HepG2 (cell line): ENCODE data around the gene ADARB1. TPM values are rescaled to one million over a fixed set of nuclear protein-coding genes. Genes with fewer than 3 reads are reported as not detected.

Source experiments
- ATF4 ChIP-seq, 2 experiments: fragments of 450-650 bp in 1 of 2; sonication (generic) in 1 of 2; formaldehyde crosslinking; IDR thresholded peaks; 2 replicates each; pipeline versions ENCODE4 v1.5.0 to v1.8.0; 2020 to 2022; ENCODE audit warnings: mild to moderate bottlenecking in 1 of 2, missing genetic modification reagents in 1 of 2
- BCL6 ChIP-seq: IDR thresholded peaks from 2 replicates; pipeline ENCODE4 v1.6.1; 2016; ENCODE audit warnings: missing genetic modification reagents, missing compliant biosample characterization
- DNMT3B ChIP-seq: conservative IDR thresholded peaks from 2 replicates; pipeline ENCODE4 v1.6.1; 2016; ENCODE audit warnings: missing biosample characterization, control low read depth
- GTF3A ChIP-seq: sonication (generic); formaldehyde crosslinking; conservative IDR thresholded peaks from 2 replicates; pipeline ENCODE4 v1.4.0; 2020; ENCODE audit warnings: mild to moderate bottlenecking, missing genetic modification reagents
- JDP2 ChIP-seq: sonication (generic); formaldehyde crosslinking; IDR thresholded peaks from 2 replicates; pipeline ENCODE4 v1.8.1; 2022; ENCODE audit warnings: missing genetic modification reagents, borderline replicate concordance
- MAFF ChIP-seq: IDR thresholded peaks from 2 replicates; pipeline ENCODE4 v1.6.1; 2011; ENCODE audit warnings: low read depth, low read length, improper control_type of control experiment
- MIER2 ChIP-seq: IDR thresholded peaks from 2 replicates; pipeline ENCODE4 v1.6.1; 2016; ENCODE audit warnings: missing biosample characterization, missing genetic modification reagents
- POLR2AphosphoS5 ChIP-seq: IDR thresholded peaks from 2 replicates; pipeline ENCODE4 v1.6.1; 2012; ENCODE audit warnings: low read depth, low read length
- PRDM4 ChIP-seq: sonication (generic); formaldehyde crosslinking; IDR thresholded peaks from 2 replicates; pipeline ENCODE4 v1.9.0; 2021; ENCODE audit warnings: missing genetic modification reagents, borderline replicate concordance
- RAD51 ChIP-seq: fragments of 450-650 bp; IDR thresholded peaks from 2 replicates; pipeline ENCODE4 v1.6.1; 2016; ENCODE audit warnings: borderline replicate concordance
- THYN1 ChIP-seq: sonication (generic); formaldehyde crosslinking; IDR thresholded peaks from 2 replicates; pipeline ENCODE4 v1.8.1; 2023; ENCODE audit warnings: low read depth, mild to moderate bottlenecking, moderate library complexity, missing genetic modification reagents, borderline replicate concordance
- YEATS2 ChIP-seq: sonication (generic); formaldehyde crosslinking; IDR thresholded peaks from 2 replicates; pipeline ENCODE4 v1.4.0; 2020; ENCODE audit warnings: missing genetic modification reagents, borderline replicate concordance
- ZHX2 ChIP-seq, 2 experiments: sonication (generic) in 1 of 2; formaldehyde crosslinking in 1 of 2; IDR thresholded peaks; 2 replicates each; pipeline versions ENCODE4 v1.6.1 to v1.9.0; 2014 to 2022; ENCODE audit warnings: antibody characterized with exemption in 1 of 2, borderline replicate concordance in 1 of 2, inconsistent platforms in 1 of 2, low read depth in 1 of 2, missing genetic modification reagents in 1 of 2
- ZMYM4 ChIP-seq: sonication (generic); formaldehyde crosslinking; IDR thresholded peaks from 2 replicates; pipeline ENCODE4 v1.8.1; 2023; ENCODE audit warnings: mild to moderate bottlenecking, missing genetic modification reagents
- ZNF12 ChIP-seq: sonication (generic); formaldehyde crosslinking; IDR thresholded peaks from 2 replicates; pipeline ENCODE4 v1.5.0; 2020; ENCODE audit warnings: missing genetic modification reagents
- ZNF530 ChIP-seq: sonication (generic); formaldehyde crosslinking; IDR thresholded peaks from 2 replicates; pipeline ENCODE4 v1.5.0; 2020; ENCODE audit warnings: low read depth, mild to moderate bottlenecking, missing genetic modification reagents
- ZNF556 ChIP-seq: sonication (generic); formaldehyde crosslinking; IDR thresholded peaks from 2 replicates; pipeline ENCODE4 v1.4.0; 2020; ENCODE audit warnings: mild to moderate bottlenecking, missing genetic modification reagents, borderline replicate concordance
- ZNF7 ChIP-seq: IDR thresholded peaks from 2 replicates; pipeline ENCODE4 v1.6.1; 2016; ENCODE audit warnings: missing biosample characterization, missing genetic modification reagents
- ZNF740 ChIP-seq: sonication (generic); formaldehyde crosslinking; IDR thresholded peaks from 2 replicates; pipeline ENCODE4 v1.4.0; 2020; ENCODE audit warnings: missing genetic modification reagents
- ZNF781 ChIP-seq: sonication (generic); formaldehyde crosslinking; IDR thresholded peaks from 2 replicates; pipeline ENCODE4 v1.5.1; 2020; ENCODE audit warnings: borderline replicate concordance, mild to moderate bottlenecking, missing genetic modification reagents; ENCODE audit errors: not compliant biosample characterization
- polyA plus RNA-seq, 8 experiments: library from polyadenylated mRNA; depleted of rRNA in 3 of 8; stranded (reverse) in 7 of 8; unstranded in 1 of 8; fragments of >200 nt; fragmentation: Illumina TruSeq in 4 of 8; extraction: Trizol in 4 of 8; gene quantifications; 2 replicates each; pipeline versions ENCODE4 v1.2.1 to v1.2.3, GENCODE V29; 2011 to 2016; ENCODE audit warnings: low read depth in 4 of 8, missing spikeins in 1 of 8, mixed read lengths in 1 of 8; ENCODE audit not compliant: insufficient read depth in 1 of 8
- total RNA-seq, 5 experiments: library from RNA; depleted of rRNA; stranded (reverse); fragments of >200 nt; fragmentation: Illumina TruSeq; extraction: Trizol; gene quantifications; 2 replicates each; pipeline ENCODE4 v1.2.3, GENCODE V29; 2016; ENCODE audit warnings: low read depth in 1 of 5

Gene ADARB1
- total and polyA plus RNA-seq, 2 of the 13 experiments (the other 11 are each of a cell fraction or from before 2014, with no cell fraction given), result 6.6 to 10.0 TPM

- TF ChIP-seq ATF4 (CRISPR knock-in tag; IDR thresholded peaks at IDR 0.05) (0 out of 4 replicates have a peak, but pooled peaks of 1 of the 2 experiments have one; percentile 30), PRDM4 (CRISPR knock-in tag) (no peak), MIER2 (CRISPR knock-in tag) (0 out of 2 replicates have a peak, but pooled peaks have one; percentile 17), DNMT3B (CRISPR knock-in tag) (no peak), ZNF740 (CRISPR knock-in tag) (no peak), YEATS2 (CRISPR knock-in tag) (no peak), ZNF7 (no peak), ZNF781 (CRISPR knock-in tag) (no peak), ZNF530 (no peak), GTF3A (CRISPR knock-in tag) (no peak), BCL6 (no peak), THYN1 (CRISPR knock-in tag) (no peak), ZNF12 (CRISPR knock-in tag) (no peak), ZMYM4 (CRISPR knock-in tag) (no peak), ZHX2 (IDR thresholded peaks at IDR 0.05; ENCODE audit: low read depth) (no peak), ZHX2 (CRISPR knock-in tag; IDR thresholded peaks at IDR 0.05; ENCODE audit: borderline replicate concordance) (peak; percentile 8; the same call in 1 of the 2 replicates), RAD51 (no peak), MAFF (no peak), POLR2AphosphoS5 (peak; percentile 90), JDP2 (CRISPR knock-in tag) (no peak), ZNF556 (CRISPR knock-in tag) (no peak)
Observed at GRCh38 chr21:45073301-45074047, 906 bp upstream of the ADARB1 start (continued).
